Upper lobe of left lung (tissue), 4 donors: ENCODE data around the gene MYEOV.

ENCODE experiments used
- EP300 ChIP-seq, 4 donors: sonication (generic); formaldehyde crosslinking; IDR thresholded peaks; one replicate each; pipeline ENCODE4 v1.5.1; 2017; ENCODE audit warnings: antibody characterized with exemption in 4 of 4, control low read depth in 2 of 4
- POLR2A ChIP-seq, 4 donors: fragments of 450-650 bp; IDR thresholded peaks; one replicate each; pipeline ENCODE4 v1.5.1; 2016 to 2017; ENCODE audit warnings: antibody characterized with exemption in 4 of 4, mild to moderate bottlenecking in 2 of 4
- POLR2AphosphoS5 ChIP-seq, 2 donors: sonication (generic); formaldehyde crosslinking; IDR thresholded peaks; one replicate each; pipeline ENCODE4 v1.5.1; 2017; ENCODE audit warnings: antibody characterized with exemption in 2 of 2
- TF ChIP-seq, protein P1 (sequence below), 6 experiments: fragments of 450-650 bp in 4 of 6; fragments of 200-600 bp in 2 of 6; sonication (generic) in 2 of 6; IDR thresholded peaks; one replicate each; pipeline ENCODE4 v1.5.1; 2016 to 2019; ENCODE audit warnings: antibody characterized with exemption in 6 of 6

DNA sequence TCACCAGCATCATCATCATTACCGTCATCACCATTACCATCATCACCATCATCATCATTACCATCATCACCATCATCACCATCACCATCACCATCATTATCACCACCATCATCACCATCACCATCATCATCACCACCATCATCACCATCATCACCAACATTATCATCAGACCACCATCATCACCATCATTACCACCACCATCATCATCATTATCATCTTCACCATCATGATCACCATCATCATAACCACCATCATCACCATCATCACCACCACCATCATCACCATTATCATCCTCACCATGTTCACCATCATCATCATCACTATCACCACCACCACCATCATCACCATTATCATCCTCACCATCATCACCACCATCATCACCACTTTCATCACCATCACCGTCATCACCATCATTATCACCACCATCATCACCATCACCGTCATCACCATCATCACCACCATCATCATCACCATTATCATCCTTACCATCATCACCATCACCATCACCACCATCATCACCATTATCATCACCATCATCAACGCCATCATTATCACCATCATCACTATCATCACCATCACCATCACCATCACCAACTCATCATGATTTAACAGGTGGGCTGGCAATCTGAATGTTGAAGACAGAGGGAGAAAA, 2.4 kb upstream of the MYEOV start:
- no peak for TF ChIP-seq POLR2A (IDR thresholded peaks at IDR 0.05)
- TF ChIP-seq, protein P1, sequence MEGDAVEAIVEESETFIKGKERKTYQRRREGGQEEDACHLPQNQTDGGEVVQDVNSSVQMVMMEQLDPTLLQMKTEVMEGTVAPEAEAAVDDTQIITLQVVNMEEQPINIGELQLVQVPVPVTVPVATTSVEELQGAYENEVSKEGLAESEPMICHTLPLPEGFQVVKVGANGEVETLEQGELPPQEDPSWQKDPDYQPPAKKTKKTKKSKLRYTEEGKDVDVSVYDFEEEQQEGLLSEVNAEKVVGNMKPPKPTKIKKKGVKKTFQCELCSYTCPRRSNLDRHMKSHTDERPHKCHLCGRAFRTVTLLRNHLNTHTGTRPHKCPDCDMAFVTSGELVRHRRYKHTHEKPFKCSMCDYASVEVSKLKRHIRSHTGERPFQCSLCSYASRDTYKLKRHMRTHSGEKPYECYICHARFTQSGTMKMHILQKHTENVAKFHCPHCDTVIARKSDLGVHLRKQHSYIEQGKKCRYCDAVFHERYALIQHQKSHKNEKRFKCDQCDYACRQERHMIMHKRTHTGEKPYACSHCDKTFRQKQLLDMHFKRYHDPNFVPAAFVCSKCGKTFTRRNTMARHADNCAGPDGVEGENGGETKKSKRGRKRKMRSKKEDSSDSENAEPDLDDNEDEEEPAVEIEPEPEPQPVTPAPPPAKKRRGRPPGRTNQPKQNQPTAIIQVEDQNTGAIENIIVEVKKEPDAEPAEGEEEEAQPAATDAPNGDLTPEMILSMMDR (IDR thresholded peaks at IDR 0.05) = no peak
- TF ChIP-seq POLR2AphosphoS5 (IDR thresholded peaks at IDR 0.05) = no peak
- TF ChIP-seq EP300 (IDR thresholded peaks at IDR 0.05) = no peak
